ENCODE results near the gene CA4.

DNA sequence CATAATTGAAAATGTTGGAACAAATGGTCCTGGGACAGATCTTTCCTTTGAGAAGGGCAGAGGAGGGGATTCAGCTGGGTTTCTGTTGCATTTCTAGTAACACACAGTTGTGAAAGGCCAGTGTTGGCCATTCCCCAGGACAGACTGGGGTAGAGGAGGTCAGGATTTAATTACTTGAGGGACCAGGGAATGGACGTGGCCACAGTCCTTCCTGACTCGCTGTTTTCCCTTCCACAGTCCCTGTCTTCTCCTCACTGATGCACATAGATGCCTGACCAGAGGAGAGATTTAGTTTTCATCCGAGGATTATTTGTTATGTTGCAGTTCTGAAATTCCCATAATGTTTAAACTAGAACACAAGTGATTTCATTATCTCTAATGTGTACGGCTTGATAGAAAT is 45.8 kb upstream of the CA4 start:
- no peak for TF ChIP-seq POLR2A (IDR thresholded peaks at IDR 0.05)
- TF ChIP-seq, protein P1, sequence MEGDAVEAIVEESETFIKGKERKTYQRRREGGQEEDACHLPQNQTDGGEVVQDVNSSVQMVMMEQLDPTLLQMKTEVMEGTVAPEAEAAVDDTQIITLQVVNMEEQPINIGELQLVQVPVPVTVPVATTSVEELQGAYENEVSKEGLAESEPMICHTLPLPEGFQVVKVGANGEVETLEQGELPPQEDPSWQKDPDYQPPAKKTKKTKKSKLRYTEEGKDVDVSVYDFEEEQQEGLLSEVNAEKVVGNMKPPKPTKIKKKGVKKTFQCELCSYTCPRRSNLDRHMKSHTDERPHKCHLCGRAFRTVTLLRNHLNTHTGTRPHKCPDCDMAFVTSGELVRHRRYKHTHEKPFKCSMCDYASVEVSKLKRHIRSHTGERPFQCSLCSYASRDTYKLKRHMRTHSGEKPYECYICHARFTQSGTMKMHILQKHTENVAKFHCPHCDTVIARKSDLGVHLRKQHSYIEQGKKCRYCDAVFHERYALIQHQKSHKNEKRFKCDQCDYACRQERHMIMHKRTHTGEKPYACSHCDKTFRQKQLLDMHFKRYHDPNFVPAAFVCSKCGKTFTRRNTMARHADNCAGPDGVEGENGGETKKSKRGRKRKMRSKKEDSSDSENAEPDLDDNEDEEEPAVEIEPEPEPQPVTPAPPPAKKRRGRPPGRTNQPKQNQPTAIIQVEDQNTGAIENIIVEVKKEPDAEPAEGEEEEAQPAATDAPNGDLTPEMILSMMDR (IDR thresholded peaks at IDR 0.05): no peak

Data from tibial nerve (tissue), 3 donors.